Muscle of leg (tissue), 11 donors: ENCODE measurements around the gene ZNF442. TPM values are rescaled to one million over a fixed set of nuclear protein-coding genes. Genes with fewer than 3 reads are reported as not detected.
"Not testable (repeated sequence)": the region's sequence is repeated elsewhere in the genome, so short reads cannot be mapped to it uniquely, and the experiment has no call there.

Experiments
- DNase-seq: peaks from one replicate; pipeline ENCODE4 v3.0.0; 2013
- H3K27ac ChIP-seq: one replicate; pipeline ENCODE4 v1.5.1; 2013; ENCODE audit warnings: mild to moderate bottlenecking, low read length, control low read depth
- H3K27me3 ChIP-seq: one replicate; pipeline ENCODE4 v1.6.1; 2013; ENCODE audit warnings: low read length; ENCODE audit not compliant: control insufficient read depth, insufficient read depth
- H3K36me3 ChIP-seq: one replicate; pipeline ENCODE4 v1.6.1; 2013; ENCODE audit warnings: low read length; ENCODE audit not compliant: control insufficient read depth, insufficient read depth
- H3K4me1 ChIP-seq: one replicate; pipeline ENCODE4 v1.6.1; 2013; ENCODE audit warnings: low read length; ENCODE audit not compliant: control insufficient read depth, insufficient read depth
- H3K4me3 ChIP-seq: one replicate; pipeline ENCODE4 v1.5.1; 2013; ENCODE audit warnings: low read length, control low read depth
- H3K9me3 ChIP-seq: replicated peaks from 2 replicates; pipeline ENCODE4 v1.6.1; 2013; ENCODE audit warnings: low read depth, low read length; ENCODE audit not compliant: control insufficient read depth
- WGBS: methylation state at CpG from one replicate; pipeline ENCODE4 v1.1.5; 2013; ENCODE audit warnings: missing lambda C conversion rate; ENCODE audit not compliant: insufficient coverage; 5-methylcytosine and 5-hydroxymethylcytosine counted together
- polyA plus RNA-seq, 8 donors: library from polyadenylated mRNA; unstranded; fragments of 120-200 nt; gene quantifications; one replicate each; pipeline versions ENCODE4 v1.2.1 to v1.2.3, GENCODE V29; 2013; ENCODE audit warnings: inconsistent platforms in 1 of 8, low replicate concordance in 1 of 8; ENCODE audit not compliant: insufficient read length in 8 of 8, insufficient read depth in 1 of 8
- total RNA-seq: library from RNA; stranded (reverse); fragments of 120-200 nt; gene quantifications from one replicate; pipeline ENCODE4 v1.2.4, GENCODE V29; 2013

ZNF442 gene
- total and polyA plus RNA-seq, 9 donors = 1.5 to 4.7 (median 2.1) TPM

DNA sequence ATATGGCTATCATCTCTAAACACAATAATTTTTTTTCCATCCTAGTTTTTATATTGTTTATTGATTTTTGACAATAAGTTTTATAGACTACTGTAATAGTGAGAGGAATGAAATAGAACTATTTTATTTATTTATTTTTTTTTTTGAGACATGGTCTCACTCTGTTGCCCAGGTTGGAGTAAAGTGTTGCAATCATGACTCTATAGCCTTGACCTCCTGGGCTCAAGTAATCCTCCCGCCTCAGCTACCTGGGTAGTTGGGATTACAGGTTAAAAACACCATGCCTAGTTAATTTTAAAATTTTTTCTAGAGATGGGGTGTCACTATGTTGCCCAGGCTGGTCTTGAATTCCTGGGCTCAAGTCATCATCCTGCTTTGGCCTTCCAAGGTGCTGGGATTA lies 8.5 kb upstream of the ZNF442 start:
- Histone ChIP-seq H3K36me3 (no peaks in the 10 kb centered on the region), H3K4me1 (no peaks in the 10 kb centered on the region), H3K27me3 (no peaks in the 10 kb centered on the region), H3K4me3 (no peak overlapping the region), H3K27ac (no peak overlapping the region), H3K9me3 (no peaks in the 10 kb centered on the region)
- DNase-seq = no peak
- no CpG with 5 or more reads among the region's 1 CpG for WGBS

GRCh38 chr19:12364391-12365235 lies 870 bp downstream of the ZNF442 start:
- Histone ChIP-seq H3K27ac (peak overlapping the region; percentile 95), H3K4me1 (peaks cover 9% of the 10 kb centered on the region), H3K36me3 (no peaks in the 10 kb centered on the region), H3K9me3 (no peaks in the 10 kb centered on the region), H3K27me3 (no peaks in the 10 kb centered on the region), H3K4me3 (peak overlapping the region; percentile 85)
- peak; percentile 49 for DNase-seq
- WGBS = under 1% methylated on average over 23 of the region's 28 CpGs

GRCh38 chr19:12362236-12362635 lies 3.2 kb downstream of the ZNF442 start:
- not testable (repeated sequence) for H3K4me3 ChIP-seq, H3K36me3 ChIP-seq, H3K4me1 ChIP-seq, H3K27me3 ChIP-seq, H3K9me3 ChIP-seq, H3K27ac ChIP-seq, DNase-seq
- WGBS = 96% methylated on average over 20 of the region's 30 CpGs

- peaks cover 50% of the 10 kb centered on the region for H3K9me3 ChIP-seq
- H3K4me3 ChIP-seq = no peak overlapping the region
- peaks cover 13% of the 10 kb centered on the region for H3K36me3 ChIP-seq
- 92% methylated on average over 2 of the region's 4 CpGs for WGBS
- no peaks in the 10 kb centered on the region for H3K4me1 ChIP-seq
- H3K27ac ChIP-seq = no peak overlapping the region
- DNase-seq = no peak
- H3K27me3 ChIP-seq = no peaks in the 10 kb centered on the region
Measured at GRCh38 chr19:12353375-12353774, 12.1 kb downstream of the ZNF442 start.

DNA sequence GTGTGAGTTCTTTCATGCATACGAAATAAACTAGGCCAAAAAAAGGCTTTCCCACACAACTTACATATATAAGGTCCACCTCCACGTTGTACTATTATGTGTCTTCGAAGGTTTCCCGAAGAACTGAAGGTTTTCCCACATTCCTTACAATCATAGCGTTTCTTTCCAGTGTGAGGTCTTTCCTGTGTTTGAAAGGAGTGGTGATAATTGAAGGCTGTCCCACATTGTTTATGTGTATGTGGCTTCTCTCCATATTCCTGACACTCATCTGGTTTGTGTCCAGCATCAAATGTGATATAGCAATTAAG lies 14.6 kb downstream of the ZNF442 start:
- H3K4me3 ChIP-seq = no peak overlapping the region
- H3K36me3 ChIP-seq = peaks cover 13% of the 10 kb centered on the region
- peaks cover 66% of the 10 kb centered on the region for H3K9me3 ChIP-seq
- no peaks in the 10 kb centered on the region for H3K4me1 ChIP-seq
- no peaks in the 10 kb centered on the region for H3K27me3 ChIP-seq
- DNase-seq = no peak
- H3K27ac ChIP-seq = no peak overlapping the region
- no CpG with 5 or more reads among the region's 5 CpGs for WGBS

DNA sequence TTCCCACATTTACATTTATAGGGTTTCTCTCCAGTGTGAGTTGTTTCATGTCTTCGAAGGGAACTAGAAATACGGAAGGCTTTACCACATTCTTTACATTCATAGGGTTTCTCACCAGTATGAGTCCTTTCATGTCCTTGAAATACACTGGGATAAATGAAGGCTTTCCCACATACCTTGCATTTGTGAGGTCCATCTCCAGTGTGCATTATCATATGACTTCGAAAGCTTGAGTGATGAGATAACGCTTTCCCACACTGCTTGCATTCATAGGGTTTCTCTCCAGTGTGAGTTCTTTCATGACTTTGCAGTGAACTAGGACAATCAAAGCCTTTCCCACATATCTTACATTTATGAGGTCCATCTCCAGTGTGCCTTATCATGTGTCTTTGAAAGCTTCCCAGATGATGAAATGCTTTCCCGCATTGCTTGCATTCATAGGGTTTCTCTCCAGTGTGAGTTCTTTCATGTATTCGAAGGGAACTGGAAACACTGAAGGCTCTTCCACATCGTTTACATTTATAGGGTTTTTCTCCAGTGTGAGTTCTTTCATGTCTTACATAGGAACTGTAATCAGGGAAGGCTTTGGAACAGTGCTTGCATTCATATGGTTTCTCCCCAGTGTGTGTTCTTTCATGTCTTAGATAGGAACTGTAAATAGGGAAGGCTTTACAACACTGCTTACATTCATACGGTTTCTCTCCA lies 15.1 kb downstream of the ZNF442 start:
- Histone ChIP-seq H3K27me3 (no peaks in the 10 kb centered on the region), H3K4me1 (no peaks in the 10 kb centered on the region), H3K4me3 (no peak overlapping the region), H3K27ac (no peak overlapping the region), H3K9me3 (peaks cover 66% of the 10 kb centered on the region), H3K36me3 (peaks cover 13% of the 10 kb centered on the region)
- 95% methylated on average over 2 of the region's 8 CpGs for WGBS
- DNase-seq = no peak

- no peak overlapping the region for H3K4me3 ChIP-seq
- no peaks in the 10 kb centered on the region for H3K27me3 ChIP-seq
- no peak for DNase-seq
- WGBS = no CpG with 5 or more reads among the region's 2 CpGs
- H3K4me1 ChIP-seq = no peaks in the 10 kb centered on the region
- H3K27ac ChIP-seq = no peak overlapping the region
- H3K36me3 ChIP-seq = peaks cover 13% of the 10 kb centered on the region
- peaks cover 47% of the 10 kb centered on the region for H3K9me3 ChIP-seq
Measured at GRCh38 chr19:12346896-12347295, 18.6 kb downstream of the ZNF442 start.

DNA sequence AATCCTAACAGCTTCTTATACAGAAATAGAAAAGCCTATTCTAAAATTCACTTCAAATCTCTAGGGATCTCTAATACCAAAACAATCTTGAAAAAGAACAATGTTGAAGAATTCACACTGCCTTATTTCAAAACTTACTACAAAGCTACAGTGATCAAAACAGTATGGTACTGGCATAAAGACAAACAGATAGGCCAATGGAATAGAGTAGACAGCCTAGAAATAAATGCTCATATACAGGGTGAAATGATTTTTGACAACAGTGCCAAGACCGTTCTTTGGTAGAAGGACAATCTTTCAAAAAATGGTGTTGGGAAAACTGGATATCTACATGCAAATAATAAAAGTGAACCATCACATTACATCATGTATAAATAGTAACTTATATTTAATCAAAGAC lies 20.3 kb downstream of the ZNF442 start:
- H3K27ac ChIP-seq = no peak overlapping the region
- no peak overlapping the region for H3K4me3 ChIP-seq
- peaks cover 33% of the 10 kb centered on the region for H3K9me3 ChIP-seq
- H3K36me3 ChIP-seq = peaks cover 1% of the 10 kb centered on the region
- DNase-seq = no peak
- no peaks in the 10 kb centered on the region for H3K4me1 ChIP-seq
- WGBS = no CpG with 5 or more reads among the region's 1 CpG
- H3K27me3 ChIP-seq = no peaks in the 10 kb centered on the region

DNA sequence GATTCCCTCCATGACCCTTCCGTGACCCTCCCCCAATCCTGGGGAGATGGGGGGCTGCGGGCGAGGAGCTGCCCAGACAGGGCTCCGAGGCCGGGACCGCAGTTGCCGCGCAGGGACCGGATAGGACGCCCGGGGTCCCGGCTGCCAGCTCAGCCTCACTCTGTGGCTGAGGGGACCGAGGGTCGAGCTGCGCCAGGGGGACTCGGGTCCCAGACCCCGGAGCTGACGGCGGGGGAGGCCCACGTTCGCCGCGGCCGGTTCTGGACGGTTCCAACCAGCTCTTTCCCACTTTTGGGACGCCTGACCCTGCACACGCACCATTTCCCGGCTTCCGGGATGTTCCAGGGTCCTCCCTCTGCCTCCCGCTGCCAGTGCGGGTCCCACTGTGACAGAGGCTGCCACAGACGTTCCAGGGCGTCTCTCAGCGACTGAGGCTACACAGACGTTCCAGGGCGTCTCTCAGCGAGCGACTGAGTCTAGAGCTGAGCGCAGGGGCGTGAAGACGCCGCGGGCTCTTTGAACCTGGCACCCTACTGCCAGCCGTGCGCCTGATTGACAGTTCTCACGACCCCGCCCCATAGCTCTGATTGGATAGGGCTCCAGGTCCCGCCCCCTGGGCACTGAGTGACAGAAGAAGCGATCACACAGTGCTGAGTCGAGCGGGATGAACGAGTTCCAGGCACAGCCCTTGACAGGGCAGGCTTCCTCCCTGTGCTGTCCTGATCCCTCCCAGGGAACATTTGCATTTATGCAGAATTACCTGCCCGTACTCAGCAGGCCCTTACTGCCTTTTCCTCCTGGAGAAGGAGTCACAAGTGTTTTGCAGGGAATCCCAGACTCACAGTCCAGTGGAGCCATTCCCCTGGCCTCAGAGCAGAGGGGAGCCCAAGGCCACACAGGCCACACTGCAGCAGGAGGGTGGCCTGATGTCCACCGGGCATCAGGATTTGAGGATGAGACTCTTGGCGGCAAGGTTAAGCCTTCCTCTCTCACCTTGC lies 32.0 kb downstream of the ZNF442 start, which contains the start of gene ZNF563:
TSS of gene ZNF563 (minus strand) at position 472 of the 998 bp plus-strand sequence. CDS start at position 321, 151 bp downstream.
- Histone ChIP-seq H3K4me1 (peaks cover 14% of the 10 kb centered on the region), H3K36me3 (no peaks in the 10 kb centered on the region), H3K27ac (peak within 1 kb of the TSS; percentile 85), H3K9me3 (no peaks in the 10 kb centered on the region), H3K4me3 (peak within 1 kb of the TSS; percentile 97), H3K27me3 (no peaks in the 10 kb centered on the region)
- WGBS = under 1% methylated on average over 50 of the region's 55 CpGs
- peak; percentile 98 for DNase-seq
